ENCODE data around the gene G6PC3.

The G6PC3 gene

DNA sequence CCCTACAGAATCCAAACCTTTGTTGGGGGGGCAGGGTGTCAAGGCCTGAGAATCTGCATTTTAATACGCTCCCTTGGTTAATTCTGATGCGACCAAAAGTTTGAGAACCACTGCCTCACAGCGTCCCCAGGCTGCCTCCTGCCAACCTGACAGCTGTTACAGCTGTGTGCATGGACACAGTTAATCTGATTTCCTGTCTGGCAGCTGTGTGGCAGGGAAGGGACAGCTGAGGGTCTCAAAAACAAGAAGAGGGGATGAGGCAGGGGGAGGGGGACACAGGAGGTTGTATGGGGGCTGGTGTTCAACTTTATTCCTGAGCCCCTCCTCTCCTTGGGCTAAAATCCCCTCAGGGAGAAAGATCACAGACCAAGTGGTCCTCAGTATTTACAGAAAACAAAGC is 35.4 kb downstream of the G6PC3 start:
- ATAC-seq (no peak), DNase-seq (no peak)
- H3K27ac Mint-ChIP-seq: no peak overlapping the region
- H3K4me3 Mint-ChIP-seq: no peak overlapping the region
- peaks cover 12% of the 10 kb centered on the region for H3K4me1 Mint-ChIP-seq
- no peaks in the 10 kb centered on the region for H3K9me3 Mint-ChIP-seq
- H3K27me3 Mint-ChIP-seq: no peaks in the 10 kb centered on the region

DNA sequence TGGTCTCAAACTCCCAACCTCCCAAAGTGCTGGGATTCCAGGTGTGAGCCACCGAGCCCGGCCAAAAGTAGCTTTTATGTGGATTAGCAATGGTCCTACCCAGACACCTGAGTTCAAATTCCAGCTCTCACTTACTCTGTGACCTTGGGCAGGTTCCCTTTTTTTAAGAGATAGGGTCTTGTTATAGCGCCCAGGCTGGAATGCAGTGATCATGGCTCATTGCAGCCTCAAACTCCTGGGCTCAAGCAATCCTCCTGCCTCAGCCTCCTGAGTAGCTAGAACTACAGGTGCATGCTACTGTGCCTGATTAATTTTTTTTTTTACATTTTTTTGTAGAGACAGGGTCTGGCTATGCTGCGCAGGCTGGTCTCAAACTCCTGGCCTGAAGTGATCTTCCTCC is 36.3 kb downstream of the G6PC3 start:
- no peak for DNase-seq
- Mint-ChIP-seq H3K4me3 (no peak overlapping the region), H3K4me1 (peaks cover 21% of the 10 kb centered on the region), H3K9me3 (no peaks in the 10 kb centered on the region), H3K27me3 (no peaks in the 10 kb centered on the region), H3K27ac (no peak overlapping the region)
- no peak for ATAC-seq

GRCh38 chr17:44108440-44109311 is 38.1 kb downstream of the G6PC3 start:
- H3K4me1 Mint-ChIP-seq: peaks cover 39% of the 10 kb centered on the region
- ATAC-seq: no peak
- H3K4me3 Mint-ChIP-seq: no peak overlapping the region

DNA sequence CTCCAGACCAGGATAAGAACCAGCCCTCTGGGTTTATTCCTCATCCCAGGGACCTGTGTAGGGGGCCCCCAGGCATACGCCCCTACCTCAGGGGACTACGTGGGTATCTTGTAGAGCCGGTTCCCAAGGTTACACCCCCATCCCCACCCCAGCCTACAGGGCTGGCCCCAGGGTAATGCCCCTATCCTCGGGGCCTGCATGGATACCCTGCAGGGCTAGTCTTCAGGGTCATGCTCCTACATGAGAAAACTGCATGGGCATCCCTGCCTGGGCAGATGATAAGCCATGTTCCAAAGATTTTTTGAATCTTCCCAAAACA is 38.7 kb downstream of the G6PC3 start:
- DNase-seq (no peak), ATAC-seq (no peak)
- Mint-ChIP-seq H3K4me1 (peaks cover 45% of the 10 kb centered on the region), H3K9me3 (no peaks in the 10 kb centered on the region), H3K27me3 (no peaks in the 10 kb centered on the region), H3K4me3 (no peak overlapping the region), H3K27ac (no peak overlapping the region)

More at GRCh38 chr17:44108440-44109311, 38.1 kb downstream of the G6PC3 start:
- Mint-ChIP-seq H3K9me3 (no peaks in the 10 kb centered on the region), H3K27me3 (no peaks in the 10 kb centered on the region), H3K27ac (no peak overlapping the region)
- DNase-seq: no peak

GRCh38 chr17:44110011-44110686 is 39.6 kb downstream of the G6PC3 start:
- Mint-ChIP-seq H3K4me3 (peak overlapping the region in 1 of 2 donors; percentile 82), H3K4me1 (peaks cover 48% of the 10 kb centered on the region), H3K9me3 (no peaks in the 10 kb centered on the region), H3K27ac (no peak overlapping the region), H3K27me3 (no peaks in the 10 kb centered on the region)
- ATAC-seq: no peak
- no peak for DNase-seq

DNA sequence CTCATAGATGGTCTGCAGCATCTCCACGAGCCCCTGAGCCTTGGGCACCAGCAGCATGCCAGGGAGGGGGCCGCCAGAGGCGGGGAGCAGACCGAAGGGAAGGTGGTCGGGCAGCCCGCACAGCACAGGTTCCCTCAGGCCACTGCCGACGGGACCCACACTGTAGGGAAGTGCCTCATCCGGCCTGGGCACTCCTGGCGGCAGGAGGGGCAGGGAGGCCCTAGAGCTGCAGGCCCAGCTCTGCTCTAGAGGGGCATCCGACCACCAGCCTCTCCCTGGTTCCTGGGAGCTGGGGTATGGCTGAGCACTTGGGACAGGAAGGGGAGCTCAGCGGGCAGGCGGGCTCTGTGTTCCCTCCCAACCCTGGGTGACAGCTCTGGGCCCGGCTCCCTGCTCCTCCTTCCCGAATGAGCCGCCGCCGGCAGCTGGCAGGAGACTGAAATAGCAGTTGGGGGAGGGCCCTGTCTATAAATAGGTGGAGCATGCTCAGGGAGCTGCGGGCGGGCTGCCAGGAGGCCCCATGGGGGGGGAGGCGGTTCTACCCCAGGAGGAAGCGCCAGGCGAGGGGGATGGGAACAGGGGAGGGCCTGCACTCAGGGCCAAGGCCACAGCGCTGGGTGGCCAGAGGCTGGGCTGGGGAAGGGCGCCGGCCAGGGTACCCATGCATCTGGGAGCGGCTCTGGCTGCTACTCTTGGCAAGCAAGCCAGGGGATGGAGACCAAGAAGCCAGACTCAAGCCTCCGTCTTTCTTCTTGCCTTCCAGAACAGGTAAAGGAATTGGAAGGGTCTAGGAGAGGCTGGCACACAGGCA is 40.5 kb downstream of the G6PC3 start:
- H3K4me1 Mint-ChIP-seq: peaks cover 55% of the 10 kb centered on the region
- H3K9me3 Mint-ChIP-seq: no peaks in the 10 kb centered on the region
- H3K4me3 Mint-ChIP-seq: peak overlapping the region; percentile 64 to 82
- DNase-seq (peak; percentile 42 to 64), ATAC-seq (peak; percentile 85)
- H3K27ac Mint-ChIP-seq: peak overlapping the region; percentile 31 to 42
- no peaks in the 10 kb centered on the region for H3K27me3 Mint-ChIP-seq

GRCh38 chr17:44111777-44112176 is 41.2 kb downstream of the G6PC3 start:
- Mint-ChIP-seq H3K27ac (no peak overlapping the region), H3K9me3 (no peaks in the 10 kb centered on the region), H3K4me1 (peaks cover 55% of the 10 kb centered on the region), H3K27me3 (no peaks in the 10 kb centered on the region), H3K4me3 (peak overlapping the region; percentile 64 to 82)
- ATAC-seq (no peak), DNase-seq (no peak)

DNA sequence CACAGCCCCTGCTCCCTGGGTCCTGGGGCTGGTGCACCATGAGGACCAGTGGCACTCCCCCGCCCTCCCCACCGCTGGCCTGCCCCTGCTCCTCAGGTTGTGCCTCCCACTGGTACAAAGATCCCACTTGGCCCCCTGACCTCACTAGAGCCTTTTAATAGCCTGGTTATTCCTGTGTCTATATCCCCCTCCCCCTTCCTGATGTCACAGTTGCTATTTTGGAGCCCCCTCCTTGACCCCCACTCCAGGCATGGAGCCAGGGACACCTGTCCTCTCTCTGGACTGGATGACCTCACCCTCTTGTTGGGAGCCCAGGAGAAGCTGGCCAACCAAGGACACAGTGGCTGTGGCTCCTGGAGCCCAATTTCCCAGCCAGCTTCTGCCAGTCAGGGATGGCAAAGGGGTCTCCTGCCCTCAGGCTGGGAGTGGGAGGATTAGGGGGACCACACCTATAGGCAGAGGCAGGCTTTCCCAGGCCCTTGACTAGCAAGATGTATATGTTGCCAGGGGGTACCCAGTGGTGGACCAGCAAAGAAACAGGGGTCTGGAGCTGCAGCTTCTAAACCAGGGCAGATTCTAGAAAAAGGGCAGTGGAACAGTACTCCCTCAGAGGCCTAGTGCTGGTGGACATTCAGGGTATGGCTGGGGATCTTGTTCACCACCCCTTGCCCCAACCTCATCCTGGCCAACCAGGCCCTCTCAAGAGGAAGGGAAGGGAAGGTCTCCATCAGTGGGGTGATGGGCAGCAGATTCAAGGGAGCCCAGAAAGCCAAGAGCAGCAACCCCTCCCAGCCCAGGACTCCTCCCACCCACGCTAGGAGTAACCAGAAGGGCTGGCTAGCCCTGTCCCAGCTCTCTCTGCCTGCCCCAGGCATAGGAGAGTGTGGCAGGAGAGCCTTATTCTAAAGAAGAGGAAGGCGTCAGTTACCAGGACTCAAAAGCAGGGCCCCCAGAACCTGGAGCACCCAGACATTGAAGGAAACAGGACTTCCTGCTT is 42.0 kb downstream of the G6PC3 start:
- Mint-ChIP-seq H3K4me3 (no peak overlapping the region), H3K27ac (peak overlapping the region in 1 of 2 donors; percentile 8), H3K9me3 (no peaks in the 10 kb centered on the region), H3K27me3 (no peaks in the 10 kb centered on the region), H3K4me1 (peaks cover 55% of the 10 kb centered on the region)
- DNase-seq (no peak), ATAC-seq (no peak)

DNA sequence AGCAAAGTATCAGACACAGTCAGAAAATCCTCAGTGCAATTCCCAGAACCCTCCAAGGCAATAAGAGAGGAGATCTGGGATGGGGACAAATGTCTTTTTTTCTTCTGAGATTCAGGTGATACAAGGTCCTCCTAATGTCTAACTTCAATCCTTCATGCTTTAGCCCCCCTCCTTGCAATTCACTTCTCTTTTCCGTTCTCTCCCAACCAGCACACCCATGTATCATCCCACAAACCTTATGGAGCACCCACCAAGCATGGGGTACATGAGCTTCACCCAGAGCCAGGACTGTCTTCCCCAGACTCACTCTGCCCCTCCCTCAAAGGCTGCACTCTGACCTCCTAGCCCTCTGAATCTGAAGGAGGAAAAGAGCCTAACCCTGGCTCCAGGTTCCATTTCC is 42.8 kb downstream of the G6PC3 start:
- ATAC-seq (no peak), DNase-seq (no peak)
- H3K4me1 Mint-ChIP-seq: peaks cover 60% of the 10 kb centered on the region
- no peaks in the 10 kb centered on the region for H3K9me3 Mint-ChIP-seq
- H3K27me3 Mint-ChIP-seq: no peaks in the 10 kb centered on the region
- H3K4me3 Mint-ChIP-seq: no peak overlapping the region
- peak overlapping the region in 1 of 2 donors; percentile 81 for H3K27ac Mint-ChIP-seq

DNA sequence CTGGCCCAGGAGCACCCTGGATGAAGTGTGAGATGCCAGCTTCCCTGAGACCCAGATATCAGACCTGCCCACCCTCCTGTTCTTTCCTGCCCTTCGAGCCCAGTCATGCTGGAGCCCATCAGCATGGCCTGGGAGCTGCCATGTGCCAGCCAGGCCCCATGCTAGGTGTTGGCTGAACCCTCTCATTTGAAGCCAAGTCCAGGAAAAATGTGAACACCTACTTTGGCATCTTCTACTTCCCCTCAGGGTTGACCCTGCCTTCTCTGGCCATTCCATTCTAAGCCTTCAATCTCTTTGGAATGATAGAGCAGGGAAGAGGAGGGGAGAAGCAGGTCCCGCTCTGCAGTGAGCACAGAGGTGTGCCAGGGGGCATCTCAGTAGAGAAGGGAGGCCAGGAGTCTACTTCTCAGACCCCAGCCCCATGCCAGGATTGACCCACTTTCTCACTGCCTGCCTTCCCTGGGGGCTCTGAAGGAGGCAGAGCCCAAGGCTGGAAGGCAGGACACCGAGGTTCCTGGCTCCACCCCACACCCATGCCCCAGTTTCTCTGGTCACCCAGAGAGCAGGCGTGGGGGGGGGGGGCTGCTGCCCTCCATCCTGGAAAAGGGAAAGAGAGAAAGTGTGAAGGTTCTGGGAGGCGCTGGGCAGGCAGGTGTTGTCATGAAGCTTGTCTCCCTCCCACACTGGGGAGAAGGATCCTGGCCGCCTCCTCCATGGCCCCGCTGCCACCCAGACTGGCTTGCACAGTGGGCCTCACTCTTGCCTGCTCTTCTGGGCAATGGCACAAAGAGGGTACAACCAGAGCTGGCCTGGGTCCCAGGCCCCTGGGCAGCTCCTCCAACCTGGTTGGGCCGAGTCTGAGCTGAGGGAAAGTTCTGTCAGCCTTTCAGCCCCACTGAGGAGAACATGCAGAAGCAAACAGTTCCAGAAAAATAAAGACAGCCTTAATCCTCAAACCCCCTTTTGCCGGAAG is 43.6 kb downstream of the G6PC3 start:
- H3K9me3 Mint-ChIP-seq: no peaks in the 10 kb centered on the region
- no peak for ATAC-seq
- H3K27ac Mint-ChIP-seq: peak overlapping the region in 1 of 2 donors; percentile 81

DNA sequence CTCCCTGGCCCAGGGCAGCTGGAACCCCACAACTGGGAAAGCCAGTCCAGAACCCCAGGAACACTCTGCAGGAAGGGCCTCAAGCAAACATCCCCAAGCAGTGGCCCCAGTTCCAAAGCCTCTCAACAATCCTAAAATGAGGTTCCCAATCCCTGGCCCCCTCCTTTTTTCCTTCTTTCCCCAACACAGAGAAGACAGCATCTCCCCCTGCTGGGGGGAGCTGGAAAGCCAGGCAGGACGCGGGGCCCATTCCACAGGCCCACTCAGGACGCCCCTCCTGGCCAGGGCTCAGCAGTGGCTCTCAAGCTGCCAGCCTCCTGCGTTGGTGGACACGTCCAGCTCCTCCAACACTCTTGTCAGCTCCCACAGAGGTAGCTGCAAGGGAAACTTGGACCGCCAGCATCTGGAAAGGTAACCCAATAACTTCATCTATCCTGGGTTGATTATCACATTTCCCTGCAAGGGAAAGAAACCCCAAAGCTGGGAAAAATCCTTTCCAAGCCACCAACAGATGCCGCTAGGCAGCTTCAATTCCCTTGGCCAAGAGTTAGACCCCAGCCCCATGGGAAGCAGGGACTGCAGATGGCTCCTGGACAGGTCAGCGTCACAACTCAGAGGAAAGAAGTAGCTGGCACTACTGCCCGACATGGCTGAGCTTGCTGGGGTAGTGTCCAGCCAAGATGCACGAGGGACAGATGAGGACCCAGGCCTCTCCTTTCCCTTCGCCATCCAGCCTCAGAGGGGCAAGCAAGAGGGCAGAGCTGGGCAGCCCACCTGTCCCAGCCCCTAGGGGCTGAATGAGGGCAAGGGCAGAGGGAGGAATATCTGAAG is 45.3 kb downstream of the G6PC3 start:
- Mint-ChIP-seq H3K27me3 (no peaks in the 10 kb centered on the region), H3K9me3 (no peaks in the 10 kb centered on the region), H3K4me3 (no peak overlapping the region), H3K27ac (peak overlapping the region in 1 of 2 donors; percentile 81), H3K4me1 (peaks cover 73% of the 10 kb centered on the region)
- DNase-seq (peak in 1 of 2 donors; percentile 32), ATAC-seq (no peak)

More for the DNA sequence above, 43.6 kb downstream of the G6PC3 start:
- no peaks in the 10 kb centered on the region for H3K27me3 Mint-ChIP-seq
- DNase-seq: no peak
- no peak overlapping the region for H3K4me3 Mint-ChIP-seq
- H3K4me1 Mint-ChIP-seq: peaks cover 68% of the 10 kb centered on the region

GRCh38 chr17:44117351-44117750 is 46.8 kb downstream of the G6PC3 start:
- DNase-seq: no peak
- Mint-ChIP-seq H3K9me3 (no peaks in the 10 kb centered on the region), H3K4me1 (peaks cover 71% of the 10 kb centered on the region), H3K4me3 (no peak overlapping the region), H3K27ac (no peak overlapping the region), H3K27me3 (no peaks in the 10 kb centered on the region)
- ATAC-seq: no peak

DNA sequence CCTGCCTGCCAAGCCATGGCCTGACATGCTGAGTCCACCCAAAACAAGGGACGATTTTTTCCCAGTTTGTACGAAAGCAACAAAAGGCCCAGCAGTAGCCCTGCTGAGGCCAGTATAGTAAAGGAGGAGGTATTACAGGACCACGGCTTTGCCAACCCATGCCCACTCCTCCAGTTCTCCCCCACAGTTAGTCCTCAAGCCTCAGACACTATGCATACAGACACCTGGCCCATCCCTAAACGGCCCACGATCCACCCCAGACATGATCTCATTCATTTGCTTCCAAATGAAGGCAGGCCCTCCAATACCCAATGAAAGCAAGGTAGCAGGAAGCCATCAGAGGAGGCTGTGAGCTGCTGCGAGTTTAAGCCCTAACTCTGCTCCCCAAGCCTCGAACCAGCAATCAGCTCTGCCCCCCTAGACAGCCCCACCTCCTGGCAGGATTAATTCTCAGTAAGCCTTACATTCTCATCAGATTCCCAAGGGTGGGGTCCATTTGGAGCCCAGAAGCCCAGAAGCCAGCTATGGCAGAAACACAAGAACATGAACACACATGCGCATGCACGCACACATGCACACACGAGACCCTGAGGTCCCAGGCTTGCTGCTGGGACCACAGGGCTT is 48.0 kb downstream of the G6PC3 start:
- Mint-ChIP-seq H3K4me1 (peaks cover 64% of the 10 kb centered on the region), H3K9me3 (no peaks in the 10 kb centered on the region), H3K27ac (peak overlapping the region in 1 of 2 donors; percentile 50), H3K4me3 (no peak overlapping the region), H3K27me3 (no peaks in the 10 kb centered on the region)
- ATAC-seq (no peak), DNase-seq (no peak)
